KMS-11 (cell line): ENCODE measurements around the gene TEX52.

Source experiments
- H2AFZ ChIP-seq: fragments of 200-600 bp; sonication (generic); 2 replicates; pipeline ENCODE4 v1.6.1; 2016; ENCODE audit warnings: antibody characterized with exemption, mixed run types, low read depth
- H3K27ac ChIP-seq: fragments of 200-600 bp; sonication (generic); 2 replicates; pipeline ENCODE4 v1.6.1; 2016; ENCODE audit warnings: mild to moderate bottlenecking, mixed run types
- H3K27me3 ChIP-seq: fragments of 200-600 bp; sonication (generic); 2 replicates; pipeline ENCODE4 v1.6.1; 2017; ENCODE audit warnings: mild to moderate bottlenecking, low read depth, mixed run types, moderate library complexity; ENCODE audit not compliant: insufficient read depth
- H3K36me3 ChIP-seq: fragments of 200-600 bp; sonication (generic); 2 replicates; pipeline ENCODE4 v1.6.1; 2017; ENCODE audit warnings: mild to moderate bottlenecking, mixed run types; ENCODE audit not compliant: insufficient read depth
- H3K4me1 ChIP-seq: fragments of 200-600 bp; sonication (generic); 2 replicates; pipeline ENCODE4 v1.6.1; 2016; ENCODE audit warnings: mild to moderate bottlenecking, low read depth, mixed run types; ENCODE audit not compliant: poor library complexity, severe bottlenecking
- H3K4me2 ChIP-seq: fragments of 200-600 bp; sonication (generic); 2 replicates; pipeline ENCODE4 v1.7.0; 2016; ENCODE audit warnings: mild to moderate bottlenecking, mixed run types
- H3K4me3 ChIP-seq: fragments of 200-600 bp; sonication (generic); IDR thresholded peaks from 2 replicates; pipeline ENCODE4 v1.6.1; 2017; ENCODE audit warnings: low read depth, low read length, mixed read lengths; ENCODE audit not compliant: insufficient read depth
- H3K79me2 ChIP-seq: fragments of 200-600 bp; sonication (generic); 2 replicates; pipeline ENCODE4 v1.6.1; 2016; ENCODE audit warnings: low read depth, mixed run types; ENCODE audit not compliant: insufficient read depth
- H3K9ac ChIP-seq: fragments of 200-600 bp; sonication (generic); 2 replicates; pipeline ENCODE4 v1.6.1; 2016; ENCODE audit warnings: mild to moderate bottlenecking, mixed run types
- H4K20me1 ChIP-seq: fragments of 200-600 bp; sonication (generic); 2 replicates; pipeline ENCODE4 v1.6.1; 2016; ENCODE audit warnings: mild to moderate bottlenecking, mixed run types; ENCODE audit not compliant: insufficient read depth
- CTCF ChIP-seq: fragments of 200-600 bp; sonication (generic); conservative IDR thresholded peaks from 2 replicates; pipeline ENCODE4 v1.6.1; 2017; ENCODE audit warnings: low read depth, mild to moderate bottlenecking, antibody characterized with exemption, low read length, moderate library complexity, mixed read lengths

The TEX52 gene

GRCh38 chr12:2862876-2863275, 6.0 kb upstream of the TEX52 start:
- peaks cover 10% of the 10 kb centered on the region; the same call in 1 of the 2 replicates for H3K36me3 ChIP-seq
- H3K27ac ChIP-seq = no peak overlapping the region
- no peak for TF ChIP-seq CTCF
- H3K9ac ChIP-seq = no peak overlapping the region
- H4K20me1 ChIP-seq = no peaks in the 10 kb centered on the region
- H3K4me1 ChIP-seq = no peaks in the 10 kb centered on the region
- H3K4me2 ChIP-seq = no peak overlapping the region
- H3K79me2 ChIP-seq = no peaks in the 10 kb centered on the region
- H3K27me3 ChIP-seq = no peaks in the 10 kb centered on the region
- no peak overlapping the region for H2AFZ ChIP-seq
- H3K4me3 ChIP-seq = no peak overlapping the region

GRCh38 chr12:2860170-2860569, 3.3 kb upstream of the TEX52 start:
- no peaks in the 10 kb centered on the region for H3K79me2 ChIP-seq
- H2AFZ ChIP-seq = no peak overlapping the region
- no peaks in the 10 kb centered on the region for H3K4me1 ChIP-seq
- no peak overlapping the region for H3K4me2 ChIP-seq
- TF ChIP-seq CTCF = no peak
- H3K9ac ChIP-seq = no peak overlapping the region
- H3K36me3 ChIP-seq = peaks cover 6% of the 10 kb centered on the region; the same call in 1 of the 2 replicates
- H3K4me3 ChIP-seq = no peak overlapping the region
- H3K27ac ChIP-seq = no peak overlapping the region
- no peaks in the 10 kb centered on the region for H4K20me1 ChIP-seq
- H3K27me3 ChIP-seq = no peaks in the 10 kb centered on the region

GRCh38 chr12:2858944-2859421, 2.1 kb upstream of the TEX52 start:
- TF ChIP-seq CTCF = no peak
- no peak overlapping the region for H3K4me2 ChIP-seq
- H3K4me3 ChIP-seq = no peak overlapping the region
- no peaks in the 10 kb centered on the region for H3K4me1 ChIP-seq
- no peaks in the 10 kb centered on the region for H3K79me2 ChIP-seq
- no peaks in the 10 kb centered on the region for H4K20me1 ChIP-seq
- H2AFZ ChIP-seq = no peak overlapping the region
- H3K27me3 ChIP-seq = no peaks in the 10 kb centered on the region
- no peak overlapping the region for H3K9ac ChIP-seq
- H3K36me3 ChIP-seq = peaks cover 4% of the 10 kb centered on the region; the same call in 1 of the 2 replicates
- no peak overlapping the region for H3K27ac ChIP-seq

GRCh38 chr12:2858334-2858733, 1.5 kb upstream of the TEX52 start:
- Histone ChIP-seq H3K27me3 (no peaks in the 10 kb centered on the region), H3K27ac (no peak overlapping the region), H3K79me2 (no peaks in the 10 kb centered on the region), H2AFZ (no peak overlapping the region), H4K20me1 (no peaks in the 10 kb centered on the region), H3K9ac (no peak overlapping the region), H3K4me2 (no peak overlapping the region), H3K4me1 (no peaks in the 10 kb centered on the region), H3K4me3 (no peak overlapping the region), H3K36me3 (no peaks in the 10 kb centered on the region; the same call in 1 of the 2 replicates)
- no peak for TF ChIP-seq CTCF
